ENCODE measurements around the gene BMP2K.
"Not testable (repeated sequence)": the region's sequence is repeated elsewhere in the genome, so short reads cannot be mapped to it uniquely, and the experiment has no call there.

BMP2K gene

DNA sequence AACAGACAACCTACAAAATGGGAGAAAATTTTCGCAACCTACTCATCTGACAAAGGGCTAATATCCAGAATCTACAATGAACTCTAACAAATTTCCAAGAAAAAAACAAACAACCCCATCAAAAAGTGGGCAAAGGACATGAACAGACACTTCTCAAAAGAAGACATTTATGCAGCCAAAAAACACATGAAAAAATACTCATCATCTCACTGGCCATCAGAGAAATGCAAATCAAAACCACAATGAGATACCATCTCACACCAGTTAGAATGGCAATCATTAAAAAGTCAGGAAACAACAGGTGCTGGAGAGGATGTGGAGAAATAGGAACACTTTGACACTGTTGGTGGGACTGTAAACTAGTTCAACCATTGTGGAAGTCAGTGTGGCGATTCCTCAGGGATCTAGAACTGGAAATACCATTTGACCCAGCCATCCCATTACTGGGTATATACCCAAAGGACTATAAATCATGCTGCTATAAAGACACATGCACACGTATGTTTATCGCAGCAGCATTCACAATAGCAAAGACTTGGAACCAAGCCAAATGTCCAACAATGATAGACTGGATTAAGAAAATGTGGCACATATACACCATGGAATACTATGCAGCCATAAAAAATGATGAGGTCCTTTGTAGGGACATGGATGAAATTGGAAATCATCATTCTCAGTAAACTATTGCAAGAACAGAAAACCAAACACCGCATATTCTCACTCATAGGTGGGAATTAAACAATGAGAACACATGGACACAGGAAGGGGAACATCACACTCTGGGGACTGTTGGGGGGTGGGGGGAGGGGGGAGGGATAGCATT lies 19.7 kb downstream of the BMP2K start:
- DNase-seq, result not testable (repeated sequence)

DNA sequence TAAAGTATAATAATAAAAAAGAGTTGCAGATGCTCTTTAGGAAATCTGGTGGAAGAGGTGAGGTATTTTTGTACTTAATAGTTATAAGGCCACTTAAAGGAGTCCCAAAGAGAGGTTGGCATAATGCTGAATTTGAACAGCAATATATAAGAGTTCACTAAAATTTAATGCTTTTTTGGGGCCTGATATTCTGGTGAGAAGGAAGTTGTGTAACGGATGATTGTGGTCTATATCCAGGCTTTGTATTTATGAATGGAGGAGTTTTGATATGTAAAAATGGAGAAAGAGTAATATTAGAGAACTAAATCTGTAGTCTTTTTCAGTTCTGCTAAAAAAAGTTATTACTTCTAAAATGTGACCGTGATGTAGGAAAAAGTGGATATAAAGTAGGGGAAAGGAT lies 20.4 kb downstream of the BMP2K start:
- no peak for DNase-seq

DNA sequence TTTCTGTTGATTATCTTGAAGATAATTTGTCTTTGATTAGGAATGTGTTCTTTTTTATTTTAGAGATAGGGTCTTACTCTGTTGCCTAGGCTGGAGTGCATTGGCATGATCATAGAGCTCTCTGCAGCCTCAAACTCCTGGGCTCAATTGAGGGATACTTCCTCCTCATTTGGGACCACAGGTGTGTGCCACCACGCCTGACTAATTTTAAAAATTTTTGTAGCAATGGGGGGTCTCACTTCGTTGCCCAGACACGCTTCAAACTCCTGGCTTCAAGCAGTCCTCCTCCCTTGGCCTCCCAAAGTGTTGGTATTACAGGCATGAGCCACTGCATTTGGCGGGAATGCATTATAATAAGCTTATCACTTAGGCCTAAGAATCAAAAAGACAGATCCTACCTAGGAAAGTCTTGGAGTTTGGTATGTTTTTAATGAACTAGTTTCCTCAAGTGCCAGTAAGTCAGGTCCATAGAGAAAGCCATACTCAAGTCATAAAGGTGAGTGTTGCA lies 21.7 kb downstream of the BMP2K start:
- DNase-seq, result no peak

DNA sequence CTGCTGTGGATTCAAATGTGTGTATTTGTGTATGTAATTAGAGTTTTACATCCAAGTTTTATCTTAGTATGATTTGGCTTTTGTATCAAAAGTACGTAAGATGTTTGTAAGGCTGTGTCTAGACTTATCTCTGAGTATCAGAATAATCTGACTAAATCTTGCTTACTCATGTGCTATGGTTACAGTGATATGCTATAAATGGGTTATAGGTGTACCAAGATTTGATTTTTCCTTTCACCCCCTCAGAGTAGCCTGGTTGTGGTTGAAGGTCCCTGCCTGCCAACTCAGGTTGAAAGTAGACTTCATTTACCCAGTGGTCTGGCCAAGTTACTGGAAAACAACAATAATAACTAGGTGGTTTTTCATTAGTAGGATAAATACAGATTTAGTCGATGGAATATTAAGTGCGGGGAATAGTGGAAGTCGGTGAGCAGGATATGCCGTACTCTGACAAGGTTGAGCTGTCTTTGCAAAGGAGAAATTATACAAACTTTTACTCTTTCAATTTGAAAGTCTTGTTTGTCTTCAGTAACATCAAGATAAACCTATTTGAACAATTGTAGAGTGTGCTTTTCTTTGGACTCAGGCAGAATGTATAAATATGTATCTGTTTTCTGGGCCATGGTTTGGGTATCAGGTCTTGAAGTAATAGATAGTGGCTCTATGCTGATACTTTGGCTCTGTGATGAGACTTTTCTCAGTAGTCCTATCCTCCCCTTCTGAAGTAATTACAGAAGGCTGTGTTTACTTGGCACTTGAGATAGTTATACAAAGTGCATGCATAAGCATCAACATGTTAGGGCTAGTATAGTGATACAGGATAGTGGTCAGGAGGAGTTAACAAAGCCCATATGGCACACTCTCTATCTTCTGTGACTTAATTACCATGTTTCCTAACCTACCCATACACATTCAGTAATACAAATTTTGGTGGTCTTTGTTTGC lies 23.7 kb downstream of the BMP2K start:
- DNase-seq, result no peak

DNA sequence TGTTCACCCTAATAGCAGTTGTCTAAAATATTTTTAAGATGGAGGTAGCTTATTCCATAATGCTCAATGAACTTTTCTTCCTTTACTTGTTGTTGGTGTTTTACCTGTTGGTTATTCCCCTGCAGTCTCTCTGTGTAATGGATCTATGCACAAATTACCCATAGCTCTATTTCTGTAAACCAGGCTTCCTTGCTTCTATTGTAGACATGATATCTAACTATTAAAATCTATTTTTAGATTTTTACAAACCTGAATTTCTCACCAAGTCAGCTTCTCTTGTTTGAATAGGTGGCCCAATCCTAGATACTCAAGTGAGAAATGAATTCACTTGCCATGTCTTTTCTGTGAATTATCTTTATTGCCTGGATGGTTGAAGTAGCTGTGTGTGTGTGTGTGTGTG lies 24.8 kb downstream of the BMP2K start:
- DNase-seq, result no peak

DNA sequence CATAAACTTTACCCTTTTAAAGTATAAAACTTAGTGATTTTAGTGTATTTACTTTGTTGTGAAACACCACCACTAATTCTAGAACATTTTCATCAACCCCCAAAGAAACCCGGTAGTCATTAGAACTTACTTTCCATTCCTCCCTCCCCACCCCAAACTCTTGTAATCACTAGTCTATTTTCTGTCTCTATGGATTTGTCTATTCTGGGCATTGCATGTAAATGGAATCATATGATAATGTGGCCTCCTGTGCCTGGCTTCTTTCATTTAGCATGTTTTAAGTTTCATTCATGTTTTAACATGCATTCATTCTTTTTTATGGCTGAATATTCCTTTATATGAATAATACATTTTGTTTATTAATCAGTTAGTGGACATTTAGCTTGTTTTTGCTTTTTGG lies 27.8 kb downstream of the BMP2K start:
- no peak for DNase-seq

DNA sequence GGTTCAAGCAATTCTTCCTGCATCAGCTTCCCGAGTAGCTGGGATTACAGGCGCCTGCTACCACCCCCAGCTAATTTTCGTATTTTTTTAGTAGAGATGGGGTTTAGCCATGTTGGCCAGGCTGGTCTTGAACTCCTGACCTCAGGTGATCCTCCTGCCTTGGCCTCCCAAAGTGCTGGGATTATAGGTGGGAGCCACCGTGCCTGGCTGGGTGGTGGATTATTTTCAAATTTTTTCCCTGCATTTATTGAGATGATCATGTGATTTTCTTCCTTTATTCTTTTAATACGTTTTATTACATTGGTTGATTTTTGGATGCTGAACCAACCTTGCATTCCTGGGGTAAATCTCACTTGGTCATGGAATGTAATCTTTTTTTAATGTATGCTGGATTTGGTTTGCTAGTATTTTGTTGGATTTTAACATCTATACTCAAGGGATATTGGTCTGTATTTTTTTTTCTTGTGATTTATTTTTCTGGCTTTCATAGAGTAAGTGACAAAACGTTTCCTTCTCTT lies 30.9 kb downstream of the BMP2K start:
- no peak for DNase-seq

DNA sequence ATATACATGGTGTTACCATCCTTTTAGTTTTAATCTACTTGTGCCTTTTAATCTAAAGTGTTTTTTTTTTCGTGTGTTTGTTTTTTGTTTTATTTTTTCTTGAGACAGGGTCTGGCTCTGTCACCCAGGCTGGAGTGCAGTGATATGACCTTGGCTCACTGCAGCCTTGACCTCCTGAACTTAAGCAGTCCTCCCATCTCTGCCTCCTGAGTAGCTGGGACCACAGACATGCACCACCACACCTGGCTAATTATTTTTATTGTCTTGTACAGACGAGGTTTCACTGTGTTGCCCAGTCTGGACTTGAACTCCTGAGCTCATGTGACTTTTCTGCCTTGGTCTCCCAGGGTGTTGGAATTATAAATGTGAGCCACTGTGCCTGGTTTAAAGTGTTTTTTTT lies 33.1 kb downstream of the BMP2K start:
- DNase-seq, result no peak

DNA sequence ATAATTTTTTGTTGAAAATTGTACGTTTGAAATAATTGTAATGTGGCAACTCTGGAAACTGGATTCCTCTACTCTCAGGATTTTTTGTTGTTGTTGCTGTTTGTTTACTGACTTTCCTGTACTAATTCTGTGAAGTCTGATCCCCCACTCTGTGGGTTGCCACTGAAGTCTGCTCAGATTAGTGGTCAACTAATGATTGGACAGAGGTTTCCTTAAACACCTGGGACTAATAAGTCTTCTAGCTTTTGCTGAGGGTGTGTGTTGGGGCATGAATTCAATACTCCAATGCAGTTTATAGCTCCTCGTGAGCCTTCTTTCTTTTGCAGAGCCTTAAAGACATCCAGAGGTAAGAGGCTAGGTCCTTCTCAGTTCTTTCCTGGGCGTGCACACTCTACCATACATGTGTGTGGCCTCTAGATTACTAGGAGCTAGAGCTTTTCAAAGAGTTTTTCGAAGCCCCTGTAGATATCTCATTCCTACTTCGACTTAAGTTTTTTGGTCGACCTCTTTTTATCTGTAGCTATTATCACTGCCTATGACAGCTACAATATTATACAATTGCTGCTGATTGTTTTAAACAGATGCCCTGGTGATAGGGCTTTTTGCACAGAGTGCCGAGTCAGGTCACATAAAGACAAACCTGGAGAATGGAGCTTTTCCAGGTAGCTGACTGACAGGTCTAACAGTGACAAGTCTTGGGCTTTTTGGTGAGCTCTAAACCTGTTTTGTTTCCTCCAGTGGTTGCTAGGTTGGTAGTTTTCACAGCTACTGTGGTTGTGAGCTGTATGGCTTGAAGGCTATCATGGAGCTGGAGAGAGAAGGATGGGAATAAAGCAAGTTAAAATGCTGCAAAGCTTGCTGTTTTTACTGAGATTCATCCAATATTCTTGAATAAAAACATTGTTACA lies 34.0 kb downstream of the BMP2K start:
- DNase-seq, result no peak

DNA sequence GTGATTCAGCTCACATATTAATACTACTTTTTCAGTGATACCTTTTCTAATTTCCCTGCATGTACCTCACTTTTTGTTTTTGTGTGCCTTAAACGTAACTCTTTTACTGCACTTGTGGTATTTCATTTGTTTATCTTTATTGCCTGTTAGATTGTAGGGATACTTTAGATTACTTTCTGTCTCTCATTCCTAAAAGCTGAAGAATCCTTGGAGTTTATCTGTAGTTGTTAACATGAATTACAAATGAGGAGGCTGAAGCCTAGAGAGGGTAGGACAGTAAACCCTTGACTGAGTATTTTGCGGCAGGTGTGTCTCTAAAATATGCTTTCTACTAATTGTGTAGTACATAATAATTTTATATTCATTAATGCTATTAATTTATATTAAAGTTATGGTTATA lies 34.9 kb downstream of the BMP2K start:
- no peak for DNase-seq

DNA sequence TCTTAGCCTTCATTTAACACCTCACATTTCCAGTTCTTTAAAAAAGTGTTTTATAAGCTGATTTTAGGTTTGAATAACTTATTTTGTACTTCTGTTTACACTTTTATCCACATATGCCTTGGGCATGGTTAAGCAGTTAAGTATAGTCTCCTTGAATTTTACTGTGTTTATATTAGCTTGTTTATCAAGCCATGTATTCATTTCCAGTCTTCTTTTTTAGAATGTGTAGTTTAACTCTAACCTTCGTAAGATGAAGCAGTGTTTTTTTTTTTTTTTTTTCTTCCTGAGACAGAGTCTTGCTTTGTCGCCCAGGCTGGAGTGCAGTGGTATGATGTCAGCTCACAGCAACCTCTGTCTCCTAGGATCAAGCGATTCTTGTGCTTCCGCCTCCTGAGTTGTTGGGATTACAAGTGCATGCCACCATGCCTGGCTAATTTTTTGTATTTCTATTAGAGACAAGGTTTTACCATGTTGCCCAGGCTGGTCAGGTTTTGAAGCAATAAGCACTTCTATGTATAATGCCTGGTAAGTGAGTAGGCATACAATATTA lies 42.5 kb downstream of the BMP2K start:
- no peak for DNase-seq

DNA sequence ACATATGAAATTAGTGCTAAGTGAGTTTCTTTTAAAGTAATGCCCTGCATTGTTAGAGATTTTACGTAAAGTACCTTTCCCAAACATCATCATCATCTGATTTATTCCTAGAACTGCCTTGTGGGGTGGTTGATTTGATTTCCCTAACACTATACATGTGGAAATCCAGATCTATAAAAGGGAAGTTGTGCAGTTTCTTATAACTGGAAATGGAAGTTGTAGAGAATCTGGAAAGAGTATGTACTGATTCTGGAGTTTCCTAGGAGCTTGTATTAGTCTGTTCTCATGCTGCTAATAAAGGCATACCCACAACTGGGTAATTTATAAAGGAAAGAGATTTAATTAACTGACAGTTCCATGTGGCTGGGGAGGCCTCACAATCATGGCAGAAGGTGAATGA lies 47.9 kb downstream of the BMP2K start:
- no peak for DNase-seq

DNA sequence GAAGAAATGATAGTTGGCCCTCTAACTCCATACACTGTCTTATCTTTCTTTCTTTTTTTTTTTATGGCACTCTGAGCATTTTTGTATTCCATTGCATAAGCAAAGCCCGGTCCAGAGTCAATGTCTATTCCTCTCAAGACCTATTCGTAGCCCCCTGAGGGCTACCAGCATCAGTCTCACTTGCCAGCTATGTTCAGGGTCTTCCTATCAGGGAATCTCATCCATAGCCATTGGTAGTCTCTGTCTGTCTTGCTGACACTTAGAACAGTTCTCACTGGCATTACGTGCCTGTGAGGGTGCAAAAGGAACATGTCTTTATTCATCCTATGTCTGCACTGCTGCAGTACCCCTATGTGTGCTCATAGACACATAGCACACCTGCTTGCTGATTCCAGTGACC lies 51.0 kb downstream of the BMP2K start:
- no peak for DNase-seq

DNA sequence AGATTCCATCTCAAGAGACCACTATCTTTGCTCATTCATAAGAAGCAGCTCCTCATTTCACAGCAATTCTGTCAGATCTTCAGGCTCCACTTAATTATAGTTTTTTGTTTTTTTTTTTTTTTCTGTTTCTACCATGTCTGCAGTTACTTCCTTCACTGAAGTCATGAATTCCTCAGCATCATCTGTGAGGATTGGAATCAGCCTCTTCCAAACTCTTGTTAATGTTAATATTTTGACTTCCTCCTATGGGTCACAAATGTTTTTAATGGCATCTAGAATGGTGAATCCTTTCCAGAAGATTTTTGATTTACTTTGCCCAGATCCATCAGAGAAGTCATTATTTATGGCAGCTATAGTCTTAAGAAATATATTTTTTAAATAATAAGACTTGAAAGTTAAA lies 53.1 kb downstream of the BMP2K start:
- DNase-seq, result no peak

DNA sequence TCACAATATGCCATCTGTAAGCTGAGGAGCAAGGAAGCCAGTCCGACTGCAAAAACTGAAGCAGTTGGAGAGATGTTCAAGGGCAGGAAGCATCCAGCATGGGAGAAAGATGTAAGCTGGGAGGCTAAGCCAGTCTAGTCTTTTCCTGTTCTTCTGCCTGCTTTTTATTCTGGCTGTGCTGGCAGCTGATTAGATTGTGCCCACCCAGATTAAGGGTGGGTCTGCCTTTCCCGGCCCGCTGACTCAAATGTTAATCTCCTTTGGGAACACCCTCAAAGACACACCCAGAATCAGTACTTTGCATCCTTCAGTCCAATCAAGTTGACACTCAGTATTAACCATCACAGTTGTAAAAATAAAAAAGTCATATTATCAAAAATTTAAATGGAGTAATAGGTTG lies 63.5 kb downstream of the BMP2K start:
- DNase-seq, result not testable (repeated sequence)

DNA sequence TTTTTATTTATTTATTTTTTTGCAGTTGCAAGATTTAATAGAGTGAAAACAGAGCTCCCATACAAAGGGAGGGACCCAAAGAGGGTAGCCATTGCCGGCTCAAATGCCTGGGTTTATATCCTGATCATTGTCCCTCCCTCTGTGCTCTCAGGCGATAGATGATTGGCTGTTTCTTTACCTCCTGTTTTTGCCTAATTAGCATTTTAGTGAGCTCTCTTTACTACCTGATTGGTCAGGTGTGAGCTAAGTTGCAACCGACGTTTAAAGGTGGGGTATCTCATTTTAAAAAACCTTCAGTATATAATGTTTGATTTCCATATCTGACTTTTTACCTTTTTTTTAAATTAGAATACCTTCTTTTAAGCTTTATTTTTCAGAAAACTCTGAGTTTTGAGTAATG lies 64.1 kb downstream of the BMP2K start:
- not testable (repeated sequence) for DNase-seq

DNA sequence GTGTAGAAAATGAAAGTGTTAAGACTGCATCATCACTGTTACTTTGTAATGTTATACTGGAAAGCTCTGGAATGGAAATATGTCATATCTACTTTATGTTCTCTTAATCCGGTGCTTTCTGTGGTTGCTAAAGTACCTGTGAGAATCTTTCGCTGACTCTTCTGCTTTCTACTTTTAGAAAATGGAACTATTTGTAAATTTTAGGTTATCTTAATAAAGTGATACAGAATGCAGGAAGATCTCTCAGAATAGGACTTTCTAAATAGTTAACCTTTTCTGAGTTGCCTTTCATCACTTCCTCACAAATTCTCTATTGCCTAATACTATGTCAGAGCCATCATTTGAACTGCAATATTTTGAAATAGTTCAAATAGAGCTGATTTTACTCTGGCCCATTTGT lies 69.3 kb downstream of the BMP2K start:
- no peak for DNase-seq

DNA sequence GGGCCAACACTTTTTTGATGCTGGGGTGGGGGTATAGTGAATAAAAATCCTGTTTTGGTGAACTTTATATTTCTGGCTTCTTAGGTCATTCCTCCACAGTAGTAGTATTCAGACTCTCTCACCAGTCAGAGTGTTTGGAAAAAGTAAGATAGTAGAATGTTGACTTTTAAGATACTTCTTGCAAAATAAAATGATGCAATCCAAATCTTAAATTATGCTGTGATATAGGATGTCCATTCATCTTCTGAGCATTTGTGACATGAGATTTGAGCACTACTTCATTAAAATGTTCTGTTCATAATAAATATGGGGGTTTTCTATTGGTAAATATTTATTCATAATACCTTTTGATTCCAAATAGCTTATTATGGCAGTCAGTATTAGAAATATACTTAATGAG lies 70.1 kb downstream of the BMP2K start:
- no peak for DNase-seq

DNA sequence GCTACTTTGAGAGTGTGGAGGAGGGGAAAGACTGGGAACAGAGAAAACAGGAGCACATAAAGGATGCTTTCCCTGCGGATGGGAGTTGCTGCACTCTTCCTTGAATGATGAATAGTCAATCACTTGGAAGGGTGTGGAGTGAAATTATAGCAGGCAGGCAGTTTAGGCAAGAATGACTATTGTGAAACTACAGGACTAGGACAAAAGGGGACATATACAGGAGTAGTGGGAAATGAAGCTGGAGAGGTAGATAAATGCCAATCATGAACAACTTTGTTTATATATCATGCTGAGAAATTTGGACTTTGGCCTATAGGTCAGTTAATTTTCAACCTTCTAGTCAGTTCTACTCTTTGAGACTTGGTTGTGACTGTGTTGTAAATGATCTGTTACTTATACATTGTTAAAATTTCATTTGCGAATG lies 86.2 kb downstream of the BMP2K start:
- no peak for DNase-seq

DNA sequence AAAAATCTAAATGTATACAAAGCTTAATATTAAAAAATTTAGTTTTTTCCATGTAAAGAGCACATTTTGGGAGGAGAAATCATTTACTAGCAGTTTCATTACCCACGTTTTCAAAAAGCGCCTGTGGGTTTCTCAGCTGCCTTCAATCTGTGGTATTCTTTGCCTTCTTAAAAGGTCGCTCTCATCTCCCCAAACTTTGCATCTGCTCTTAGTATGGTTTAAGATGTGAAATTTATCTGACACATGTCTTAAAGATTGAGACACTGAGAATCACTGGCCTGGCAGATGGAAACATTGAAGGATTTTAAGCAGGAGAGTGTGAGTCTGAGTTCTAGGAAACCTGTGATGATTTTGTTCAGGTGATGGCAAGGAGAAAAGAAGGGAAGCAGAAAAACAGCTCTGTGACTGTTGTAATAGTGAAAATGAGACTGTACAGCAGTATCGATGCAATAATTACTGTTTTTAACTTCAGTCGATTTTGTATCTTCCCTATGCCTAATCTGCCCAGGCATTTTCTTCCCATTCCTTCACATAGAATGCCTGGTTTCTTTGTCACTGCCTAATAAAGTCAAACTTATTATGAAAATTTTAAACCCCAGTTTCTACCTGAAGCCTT lies 87.2 kb downstream of the BMP2K start:
- DNase-seq, result no peak

DNA sequence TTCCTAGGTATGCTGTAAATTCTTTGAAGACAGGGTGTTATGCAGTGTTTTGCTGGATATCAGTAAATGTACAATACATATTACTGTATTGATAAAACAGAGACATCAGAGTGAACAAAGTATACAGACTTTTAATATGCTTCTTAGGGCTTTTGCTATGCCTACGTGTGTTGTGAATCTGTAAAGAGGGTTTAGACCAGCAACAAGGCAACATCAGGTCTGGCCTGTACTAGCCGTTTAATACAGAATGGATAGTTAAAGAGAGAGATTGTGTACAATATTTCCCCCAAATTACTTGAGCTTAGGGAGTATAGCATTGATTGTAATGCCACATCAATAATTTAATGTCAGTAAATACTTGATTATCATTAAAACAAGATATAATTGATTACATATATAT lies 87.8 kb downstream of the BMP2K start:
- no peak for DNase-seq
